HUDEP-2 (cell line): ENCODE results near the gene BEST3.

Source experiments
- DNase-seq, 76 experiments: peaks; one replicate each; lab custom pipeline; 2025; ENCODE audit not compliant: unreplicated experiment in 76 of 76; lab: John Stamatoyannopoulos, UW

Gene BEST3

GRCh38 chr12:69655616-69656340 is 43.3 kb downstream of the BEST3 start:
- DNase-seq = no peak

GRCh38 chr12:69653703-69654102 is 45.4 kb downstream of the BEST3 start:
- no peak for DNase-seq

GRCh38 chr12:69651922-69652321 is 47.2 kb downstream of the BEST3 start:
- DNase-seq = no peak

GRCh38 chr12:69649529-69649928 is 49.6 kb downstream of the BEST3 start:
- no peak for DNase-seq

GRCh38 chr12:69648476-69648875 is 50.6 kb downstream of the BEST3 start:
- no peak for DNase-seq

- DNase-seq = no peak
Measured at GRCh38 chr12:69647178-69647577, 51.9 kb downstream of the BEST3 start.

- no peak for DNase-seq
Measured at GRCh38 chr12:69645031-69645430, 54.1 kb downstream of the BEST3 start.

- no peak for DNase-seq
Measured at GRCh38 chr12:69644511-69644910, 54.6 kb downstream of the BEST3 start.

- DNase-seq = no peak
Measured at GRCh38 chr12:69642531-69642930, 56.6 kb downstream of the BEST3 start.

GRCh38 chr12:69641546-69641945 is 57.6 kb downstream of the BEST3 start:
- DNase-seq = no peak

GRCh38 chr12:69639400-69640016 is 59.6 kb downstream of the BEST3 start:
- peak in 66 of 76 experiments; percentile 10 to 72 (median 47) for DNase-seq

GRCh38 chr12:69633061-69633460 is 66.0 kb downstream of the BEST3 start:
- DNase-seq = peak in 9 of 76 experiments; percentile 6 to 46 (median 28)

- DNase-seq = peak in 8 of 76 experiments; percentile 2 to 24 (median 12)
Measured at GRCh38 chr12:69630191-69630590, 68.9 kb downstream of the BEST3 start.

GRCh38 chr12:69627501-69627900 is 71.6 kb downstream of the BEST3 start:
- peak in 1 of 76 experiments; percentile 3 for DNase-seq

GRCh38 chr12:69623970-69624369 is 75.1 kb downstream of the BEST3 start:
- peak in 75 of 76 experiments; percentile 74 to 99 (median 98) for DNase-seq

GRCh38 chr12:69621551-69621950 is 77.6 kb downstream of the BEST3 start:
- DNase-seq = no peak

GRCh38 chr12:69620921-69621320 is 78.2 kb downstream of the BEST3 start:
- DNase-seq = no peak

- DNase-seq = no peak
Measured at GRCh38 chr12:69620077-69620476, 79.0 kb downstream of the BEST3 start.

GRCh38 chr12:69619050-69619449 is 80.1 kb downstream of the BEST3 start:
- no peak for DNase-seq

- DNase-seq = no peak
Measured at GRCh38 chr12:69616025-69616424, 83.1 kb downstream of the BEST3 start.

GRCh38 chr12:69613351-69613750 is 85.8 kb downstream of the BEST3 start:
- no peak for DNase-seq

- no peak for DNase-seq
Measured at GRCh38 chr12:69610729-69611128, 88.4 kb downstream of the BEST3 start, which contains the start of gene LRRC10. Gene LRRC10 (minus strand): TSS chr12:69610907. CDS start chr12:69610838, 69 bp downstream.
